Glutamatergic neuron (in vitro differentiated cells): ENCODE results near the gene C11orf54. TPM values are rescaled to one million over a fixed set of nuclear protein-coding genes. Genes with fewer than 3 reads are reported as not detected.

Experiments
- DNase-seq: peaks from one replicate; pipeline ENCODE4 v3.0.0; 2022
- H3K27ac Mint-ChIP-seq: one replicate; pipeline ENCODE4 v1.8.0; 2020; ENCODE audit warnings: mild to moderate bottlenecking, mixed read lengths, inconsistent platforms; ENCODE audit not compliant: unreplicated experiment
- H3K27me3 Mint-ChIP-seq: one replicate; pipeline ENCODE4 v1.8.0; 2020; ENCODE audit warnings: mild to moderate bottlenecking, moderate library complexity, mixed read lengths, inconsistent platforms; ENCODE audit not compliant: unreplicated experiment
- H3K36me3 Mint-ChIP-seq: one replicate; pipeline ENCODE4 v1.8.0; 2020; ENCODE audit warnings: mild to moderate bottlenecking, mixed read lengths, inconsistent platforms; ENCODE audit not compliant: unreplicated experiment
- H3K4me1 Mint-ChIP-seq: one replicate; pipeline ENCODE4 v1.8.0; 2020; ENCODE audit warnings: mild to moderate bottlenecking, low read depth, mixed read lengths, inconsistent platforms; ENCODE audit not compliant: unreplicated experiment
- H3K4me3 Mint-ChIP-seq: one replicate; pipeline ENCODE4 v1.8.0; 2020; ENCODE audit warnings: mild to moderate bottlenecking, mixed read lengths, inconsistent platforms; ENCODE audit not compliant: unreplicated experiment
- H3K9me3 Mint-ChIP-seq: one replicate; pipeline ENCODE4 v1.8.0; 2020; ENCODE audit warnings: mild to moderate bottlenecking, moderate library complexity, mixed read lengths, inconsistent platforms; ENCODE audit not compliant: unreplicated experiment
- long read RNA-seq: library from polyadenylated mRNA; unstranded; transcript quantifications from one replicate; pipeline ENCODE4 v2.0.0, GENCODE V29; 2020; ENCODE audit not compliant: unreplicated experiment
- total RNA-seq: library from RNA; stranded (reverse); fragmentation: NEBNext Ultra II Directional; extraction: Animal tissue kit (Norgen Biotek cat#: 25700); gene quantifications from one replicate; pipeline ENCODE4 v1.2.1, GENCODE V29; 2021; ENCODE audit not compliant: unreplicated experiment
- TF ChIP-seq, protein P1 (sequence below): fragments of 200-600 bp; sonication (generic); IDR thresholded peaks from one replicate; pipeline ENCODE4 v1.5.0; 2021; ENCODE audit not compliant: partially characterized antibody, unreplicated experiment

The C11orf54 gene
- 19.5 TPM for total RNA-seq
- long read RNA-seq, partial matches to known transcripts = 1 of 9 reads
- long read RNA-seq, other reads (novel, unspliced or antisense) = 2 of 9 reads

DNA sequence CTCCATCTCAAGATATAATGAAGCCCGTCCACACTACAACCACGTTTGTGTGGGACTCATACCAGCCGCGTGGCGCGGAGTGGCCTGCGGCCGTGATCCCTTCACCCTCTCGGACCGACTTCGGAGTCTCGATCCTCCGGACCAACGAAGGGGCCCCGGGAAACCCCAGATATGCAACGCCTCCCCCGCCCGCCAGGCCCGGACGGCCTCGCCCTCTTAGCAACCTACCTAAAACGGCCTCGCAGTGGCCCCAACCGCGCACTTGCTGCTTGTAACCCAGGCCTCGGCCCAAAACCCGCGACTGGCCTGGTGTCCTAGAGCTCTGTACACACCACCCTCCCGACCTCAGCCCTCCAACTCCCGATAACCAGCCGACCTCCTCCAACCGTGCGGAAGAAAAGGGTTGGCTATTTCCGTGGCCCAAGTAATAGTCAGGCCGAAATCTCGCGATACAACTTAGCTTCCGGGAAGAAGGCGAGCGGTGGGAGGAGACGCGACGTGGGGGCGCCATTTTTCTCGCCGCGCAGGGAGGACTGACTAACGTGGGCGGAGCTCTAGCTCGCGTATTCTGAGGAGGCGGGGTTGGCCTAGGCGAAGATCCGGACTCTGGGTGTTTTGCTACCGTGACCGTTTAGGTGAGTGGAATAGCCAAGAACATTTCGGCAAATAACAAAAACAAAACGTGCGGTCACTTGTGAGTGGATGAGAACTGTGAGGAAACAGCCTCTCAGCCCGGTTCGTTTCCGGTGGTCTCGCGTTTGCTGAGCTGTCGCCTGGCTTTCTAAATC is at the start of gene C11orf54, which contains the start of gene TAF1D:
Gene C11orf54 (plus strand): TSS at position 579 of the 788 bp plus-strand sequence. CDS start 5,722 bp downstream, outside the sequence.
Gene TAF1D (minus strand): TSS at position 402 of the 788 bp plus-strand sequence. CDS start 2,191 bp downstream, outside the sequence.
- Mint-ChIP-seq H3K27me3 (peaks cover 3% of the 10 kb centered on the region), H3K4me1 (peaks cover 19% of the 10 kb centered on the region), H3K27ac (peak within 1 kb of the TSS; percentile 93), H3K36me3 (no peaks in the 10 kb centered on the region), H3K4me3 (peak within 1 kb of the TSS; percentile 96), H3K9me3 (peaks cover 7% of the 10 kb centered on the region)
- peak; percentile 95 for DNase-seq
- TF ChIP-seq, protein P1, sequence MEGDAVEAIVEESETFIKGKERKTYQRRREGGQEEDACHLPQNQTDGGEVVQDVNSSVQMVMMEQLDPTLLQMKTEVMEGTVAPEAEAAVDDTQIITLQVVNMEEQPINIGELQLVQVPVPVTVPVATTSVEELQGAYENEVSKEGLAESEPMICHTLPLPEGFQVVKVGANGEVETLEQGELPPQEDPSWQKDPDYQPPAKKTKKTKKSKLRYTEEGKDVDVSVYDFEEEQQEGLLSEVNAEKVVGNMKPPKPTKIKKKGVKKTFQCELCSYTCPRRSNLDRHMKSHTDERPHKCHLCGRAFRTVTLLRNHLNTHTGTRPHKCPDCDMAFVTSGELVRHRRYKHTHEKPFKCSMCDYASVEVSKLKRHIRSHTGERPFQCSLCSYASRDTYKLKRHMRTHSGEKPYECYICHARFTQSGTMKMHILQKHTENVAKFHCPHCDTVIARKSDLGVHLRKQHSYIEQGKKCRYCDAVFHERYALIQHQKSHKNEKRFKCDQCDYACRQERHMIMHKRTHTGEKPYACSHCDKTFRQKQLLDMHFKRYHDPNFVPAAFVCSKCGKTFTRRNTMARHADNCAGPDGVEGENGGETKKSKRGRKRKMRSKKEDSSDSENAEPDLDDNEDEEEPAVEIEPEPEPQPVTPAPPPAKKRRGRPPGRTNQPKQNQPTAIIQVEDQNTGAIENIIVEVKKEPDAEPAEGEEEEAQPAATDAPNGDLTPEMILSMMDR = no peak

GRCh38 chr11:93694109-93694508 is 47.4 kb upstream of the C11orf54 start:
- TF ChIP-seq, protein P1 = no peak
- Mint-ChIP-seq H3K9me3 (no peaks in the 10 kb centered on the region), H3K4me3 (no peak overlapping the region), H3K36me3 (peaks cover 5% of the 10 kb centered on the region), H3K4me1 (no peaks in the 10 kb centered on the region), H3K27me3 (no peaks in the 10 kb centered on the region), H3K27ac (no peak overlapping the region)
- DNase-seq = no peak

DNA sequence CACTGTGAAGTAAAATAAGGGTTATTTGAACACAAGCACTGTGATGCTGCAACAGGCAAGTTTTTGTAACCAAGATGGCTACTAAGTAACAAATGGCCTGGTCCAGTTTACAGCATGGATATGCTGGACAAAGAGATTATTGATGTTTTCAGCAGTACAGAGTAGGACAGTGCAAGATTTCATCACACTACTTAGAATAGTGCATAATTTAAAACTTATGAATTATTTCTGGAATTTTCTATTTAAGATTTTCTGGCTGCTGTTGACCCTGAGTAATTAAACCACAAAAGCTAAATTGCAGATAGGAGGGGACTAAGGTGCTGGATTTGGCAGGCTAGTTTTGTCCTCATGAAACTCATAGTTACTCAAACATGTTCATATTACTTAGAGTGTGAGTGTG is 46.9 kb upstream of the C11orf54 start:
- TF ChIP-seq, protein P1 = no peak
- H3K36me3 Mint-ChIP-seq = peaks cover 5% of the 10 kb centered on the region
- H3K9me3 Mint-ChIP-seq = no peaks in the 10 kb centered on the region
- no peak for DNase-seq
- H3K27me3 Mint-ChIP-seq = no peaks in the 10 kb centered on the region
- no peaks in the 10 kb centered on the region for H3K4me1 Mint-ChIP-seq
- no peak overlapping the region for H3K4me3 Mint-ChIP-seq
- H3K27ac Mint-ChIP-seq = no peak overlapping the region

DNA sequence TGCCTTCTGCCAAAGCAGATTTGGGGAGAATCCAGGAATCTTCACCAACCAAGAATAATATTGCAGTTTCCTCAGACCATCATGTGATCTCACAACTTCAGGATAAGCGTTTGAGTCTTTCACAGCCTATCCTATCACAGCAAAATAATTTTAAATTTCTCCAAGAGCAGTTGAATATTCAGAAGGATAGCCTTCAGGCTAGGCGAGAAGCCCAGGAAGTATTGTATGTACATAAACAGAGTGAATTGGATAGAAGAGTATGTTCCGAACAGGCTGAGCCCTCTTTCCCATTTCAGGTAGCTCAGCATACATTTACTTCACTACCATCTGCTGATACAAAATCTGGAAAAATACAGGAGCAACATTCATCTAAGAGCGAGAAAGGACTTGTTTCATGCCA is 43.9 kb upstream of the C11orf54 start:
- Mint-ChIP-seq H3K9me3 (no peaks in the 10 kb centered on the region), H3K4me1 (no peaks in the 10 kb centered on the region), H3K36me3 (peaks cover 5% of the 10 kb centered on the region), H3K27me3 (no peaks in the 10 kb centered on the region), H3K27ac (no peak overlapping the region), H3K4me3 (no peak overlapping the region)
- TF ChIP-seq, protein P1 = no peak
- no peak for DNase-seq

GRCh38 chr11:93700830-93701229 is 40.6 kb upstream of the C11orf54 start:
- no peak overlapping the region for H3K4me3 Mint-ChIP-seq
- DNase-seq = no peak
- H3K27me3 Mint-ChIP-seq = no peaks in the 10 kb centered on the region
- no peak overlapping the region for H3K27ac Mint-ChIP-seq
- peaks cover 5% of the 10 kb centered on the region for H3K36me3 Mint-ChIP-seq
- H3K4me1 Mint-ChIP-seq = no peaks in the 10 kb centered on the region
- no peaks in the 10 kb centered on the region for H3K9me3 Mint-ChIP-seq
- TF ChIP-seq, protein P1 = no peak
